Endothelial cell of umbilical vein (primary cell): Measurements from ENCODE around the gene NMD3.

ENCODE experiments used
- EZH2 ChIP-seq: IDR thresholded peaks from 2 replicates; pipeline ENCODE4 v1.6.1; 2012; ENCODE audit warnings: borderline replicate concordance, low read depth, mild to moderate bottlenecking, moderate library complexity, low read length, inconsistent platforms; ENCODE audit not compliant: severe bottlenecking
- FOS ChIP-seq: IDR thresholded peaks from 2 replicates; pipeline ENCODE4 v1.6.1; 2011; ENCODE audit warnings: mild to moderate bottlenecking, low read length, moderate library complexity, borderline replicate concordance; ENCODE audit not compliant: insufficient read depth
- POLR2A ChIP-seq: IDR thresholded peaks from 2 replicates; pipeline ENCODE4 v1.6.1; 2012; ENCODE audit warnings: low read depth, mild to moderate bottlenecking, control low read depth, low read length
- POLR2AphosphoS5 ChIP-seq: IDR thresholded peaks from 2 replicates; pipeline ENCODE4 v1.6.1; 2012; ENCODE audit warnings: low read depth, mild to moderate bottlenecking, control low read depth, low read length, moderate library complexity; ENCODE audit not compliant: insufficient read depth
- TF ChIP-seq, protein P1 (sequence below), 2 donors: IDR thresholded peaks; 1 replicate in 1 of 2; 2 replicates in 1 of 2; pipeline ENCODE4 v1.5.1; 2011; ENCODE audit warnings: low read length in 2 of 2, mild to moderate bottlenecking in 2 of 2, moderate library complexity in 2 of 2, control low read depth in 1 of 2, inconsistent platforms in 1 of 2, low read depth in 1 of 2; ENCODE audit not compliant: insufficient read depth in 1 of 2; ENCODE audit errors: extremely low read depth in 1 of 2

GRCh38 chr3:161272524-161272923 lies 51.4 kb downstream of the NMD3 start:
- TF ChIP-seq POLR2AphosphoS5 (no peak), POLR2A (no peak), EZH2 (no peak), FOS (no peak)
- TF ChIP-seq, protein P1, sequence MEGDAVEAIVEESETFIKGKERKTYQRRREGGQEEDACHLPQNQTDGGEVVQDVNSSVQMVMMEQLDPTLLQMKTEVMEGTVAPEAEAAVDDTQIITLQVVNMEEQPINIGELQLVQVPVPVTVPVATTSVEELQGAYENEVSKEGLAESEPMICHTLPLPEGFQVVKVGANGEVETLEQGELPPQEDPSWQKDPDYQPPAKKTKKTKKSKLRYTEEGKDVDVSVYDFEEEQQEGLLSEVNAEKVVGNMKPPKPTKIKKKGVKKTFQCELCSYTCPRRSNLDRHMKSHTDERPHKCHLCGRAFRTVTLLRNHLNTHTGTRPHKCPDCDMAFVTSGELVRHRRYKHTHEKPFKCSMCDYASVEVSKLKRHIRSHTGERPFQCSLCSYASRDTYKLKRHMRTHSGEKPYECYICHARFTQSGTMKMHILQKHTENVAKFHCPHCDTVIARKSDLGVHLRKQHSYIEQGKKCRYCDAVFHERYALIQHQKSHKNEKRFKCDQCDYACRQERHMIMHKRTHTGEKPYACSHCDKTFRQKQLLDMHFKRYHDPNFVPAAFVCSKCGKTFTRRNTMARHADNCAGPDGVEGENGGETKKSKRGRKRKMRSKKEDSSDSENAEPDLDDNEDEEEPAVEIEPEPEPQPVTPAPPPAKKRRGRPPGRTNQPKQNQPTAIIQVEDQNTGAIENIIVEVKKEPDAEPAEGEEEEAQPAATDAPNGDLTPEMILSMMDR (IDR thresholded peaks at IDR 0.05; ENCODE audit: extremely low read depth in 1 of 2, insufficient read depth in 1 of 2, low read depth in 1 of 2, low read length in 2 of 2), result no peak
